CD14-positive monocyte (primary cell): ENCODE data around the gene MESD. TPM values are rescaled to one million over a fixed set of nuclear protein-coding genes. Genes with fewer than 3 reads are reported as not detected.

Experiments used
- DNase-seq, 3 donors: peaks; one replicate each; pipeline ENCODE4 v3.0.0-alpha.2; 2011 to 2022
- H2AFZ ChIP-seq: 2 replicates; pipeline ENCODE4 v1.6.0; 2012; ENCODE audit warnings: mild to moderate bottlenecking, low read depth, low read length, inconsistent platforms; ENCODE audit not compliant: insufficient read depth, poor library complexity, severe bottlenecking
- H3K27ac ChIP-seq, 2 donors: 1 replicate in 1 of 2; 2 replicates in 1 of 2; pipeline ENCODE4 v1.5.1; 2012 to 2013; ENCODE audit warnings: low read length in 2 of 2, control low read depth in 1 of 2, inconsistent platforms in 1 of 2, low read depth in 1 of 2, mild to moderate bottlenecking in 1 of 2
- H3K27me3 ChIP-seq, 2 donors: one replicate each; pipeline versions ENCODE4 v1.6.0 to v1.6.1; 2011 to 2013; ENCODE audit warnings: low read length in 2 of 2; ENCODE audit not compliant: control insufficient read depth in 2 of 2, insufficient read depth in 2 of 2
- H3K36me3 ChIP-seq, 2 donors: replicated peaks in 1 of 2; 1 replicate in 1 of 2; 2 replicates in 1 of 2; pipeline versions ENCODE4 v1.5.1 to v1.6.1; 2012 to 2013; ENCODE audit warnings: low read length in 2 of 2, control low read depth in 1 of 2, inconsistent platforms in 1 of 2, mild to moderate bottlenecking in 1 of 2; ENCODE audit not compliant: insufficient read depth in 2 of 2, control insufficient read depth in 1 of 2
- H3K4me1 ChIP-seq, 2 donors: 1 replicate in 1 of 2; 2 replicates in 1 of 2; pipeline versions ENCODE4 v1.5.1 to v1.6.1; 2012 to 2013; ENCODE audit warnings: low read length in 2 of 2, control low read depth in 1 of 2, inconsistent platforms in 1 of 2, mild to moderate bottlenecking in 1 of 2, moderate library complexity in 1 of 2; ENCODE audit not compliant: insufficient read depth in 2 of 2, control insufficient read depth in 1 of 2
- H3K4me2 ChIP-seq: replicated peaks from 2 replicates; pipeline ENCODE3; 2012; ENCODE audit warnings: low read length, moderate library complexity, mild to moderate bottlenecking; ENCODE audit not compliant: poor library complexity, severe bottlenecking; ENCODE audit errors: extremely low read depth
- H3K4me3 ChIP-seq, 3 experiments: fragments of 200-600 bp in 1 of 3; sonication (generic) in 1 of 3; replicated peaks in 1 of 3; 1 replicate in 2 of 3; 2 replicates in 1 of 3; pipeline ENCODE4 v1.5.1; 2011 to 2013; ENCODE audit warnings: low read length in 3 of 3, mild to moderate bottlenecking in 3 of 3, control low read depth in 2 of 3, low read depth in 2 of 3, inconsistent platforms in 1 of 3, moderate library complexity in 1 of 3
- H3K79me2 ChIP-seq: 2 replicates; pipeline ENCODE4 v1.6.0; 2012; ENCODE audit warnings: mild to moderate bottlenecking, control low read depth, inconsistent platforms, low read length, moderate library complexity; ENCODE audit not compliant: insufficient read depth
- H3K9ac ChIP-seq: 2 replicates; pipeline ENCODE4 v1.6.0; 2017; ENCODE audit warnings: low read length, mild to moderate bottlenecking; ENCODE audit not compliant: insufficient read depth, poor library complexity, severe bottlenecking
- H3K9me3 ChIP-seq, 2 donors: replicated peaks in 1 of 2; 1 replicate in 1 of 2; 2 replicates in 1 of 2; pipeline versions ENCODE4 v1.5.1 to v1.6.1; 2012 to 2013; ENCODE audit warnings: low read length in 2 of 2, control low read depth in 1 of 2; ENCODE audit not compliant: control insufficient read depth in 1 of 2, insufficient read depth in 1 of 2
- H4K20me1 ChIP-seq: 2 replicates; pipeline ENCODE4 v1.6.0; 2012; ENCODE audit warnings: mild to moderate bottlenecking, low read length, control low read depth, moderate library complexity; ENCODE audit not compliant: insufficient read depth
- H3K27ac Mint-ChIP-seq, 7 donors: one replicate each; pipeline ENCODE4 v1.8.0; 2020; ENCODE audit warnings: mild to moderate bottlenecking in 7 of 7, mixed read lengths in 7 of 7, moderate library complexity in 6 of 7, inconsistent platforms in 2 of 7
- H3K27me3 Mint-ChIP-seq, 3 donors: one replicate each; pipeline ENCODE4 v1.8.0; 2021 to 2022; ENCODE audit warnings: low read depth in 3 of 3, mild to moderate bottlenecking in 3 of 3, mixed read lengths in 3 of 3, moderate library complexity in 3 of 3, inconsistent platforms in 1 of 3
- H3K36me3 Mint-ChIP-seq, 2 donors: one replicate each; pipeline ENCODE4 v1.8.0; 2020; ENCODE audit warnings: mixed read lengths in 2 of 2, inconsistent platforms in 1 of 2, mild to moderate bottlenecking in 1 of 2
- H3K4me1 Mint-ChIP-seq: one replicate; pipeline ENCODE4 v1.8.0; 2020; ENCODE audit warnings: mild to moderate bottlenecking, mixed read lengths
- H3K4me3 Mint-ChIP-seq, 2 donors: one replicate each; pipeline ENCODE4 v1.8.0; 2020; ENCODE audit warnings: mild to moderate bottlenecking in 2 of 2, mixed read lengths in 2 of 2, moderate library complexity in 1 of 2
- H3K9me3 Mint-ChIP-seq, 7 donors: one replicate each; pipeline ENCODE4 v1.8.0; 2020 to 2022; ENCODE audit warnings: mixed read lengths in 7 of 7, mild to moderate bottlenecking in 6 of 7, moderate library complexity in 6 of 7, inconsistent platforms in 2 of 7
- WGBS: methylation state at CpG from one replicate; pipeline ENCODE4 v1.1.5; 2013; ENCODE audit warnings: missing lambda C conversion rate; ENCODE audit not compliant: insufficient coverage; 5-methylcytosine and 5-hydroxymethylcytosine counted together
- intact Hi-C, 2 donors: fragments of 100-400 bp; cut with micrococcal nuclease; formaldehyde crosslinking; loops; one replicate each; pipeline versions ENCODE4 v1.15.0 to v1.15.1; 2023
- polyA plus RNA-seq, 3 donors: library from polyadenylated mRNA; depleted of rRNA in 1 of 3; unstranded in 2 of 3; stranded (reverse) in 1 of 3; fragments of 300-500 nt in 2 of 3; fragments of >200 nt in 1 of 3; fragmentation: Illumina TruSeq in 2 of 3; gene quantifications; 1 replicate in 2 of 3; 2 replicates in 1 of 3; pipeline ENCODE4 v1.2.3, GENCODE V29; 2012 to 2021
- TF ChIP-seq, protein P1 (sequence below): fragments of 200-600 bp; IDR thresholded peaks from one replicate; pipeline ENCODE4 v1.8.0; 2022; ENCODE audit warnings: antibody characterized with exemption, mild to moderate bottlenecking

Gene MESD
- polyA plus RNA-seq, 3 donors = 5.6 to 15.7 (median 13.1) TPM

DNA sequence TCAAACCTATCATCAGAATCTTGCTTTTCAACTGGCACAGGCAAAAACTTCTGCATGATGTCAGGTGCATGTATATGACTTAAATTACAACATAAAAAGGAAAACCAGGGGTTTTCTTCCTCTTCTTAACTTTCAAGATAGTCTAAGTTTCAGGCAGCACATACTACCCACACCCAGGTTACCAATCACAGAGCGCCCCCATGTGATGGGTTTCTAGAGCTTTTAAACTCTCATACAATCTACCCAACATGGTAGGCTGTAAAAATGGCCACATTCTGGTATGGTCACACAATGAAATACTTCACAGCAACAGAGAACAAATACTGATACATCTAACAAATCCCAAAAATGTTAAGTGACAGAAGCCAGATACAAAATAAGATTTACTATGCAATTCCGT, 7.4 kb downstream of the MESD start:
- H3K27ac Mint-ChIP-seq = peak overlapping the region; percentile 68 to 98 (median 79)
- H3K4me2 ChIP-seq = no peak overlapping the region
- TF ChIP-seq, protein P1, sequence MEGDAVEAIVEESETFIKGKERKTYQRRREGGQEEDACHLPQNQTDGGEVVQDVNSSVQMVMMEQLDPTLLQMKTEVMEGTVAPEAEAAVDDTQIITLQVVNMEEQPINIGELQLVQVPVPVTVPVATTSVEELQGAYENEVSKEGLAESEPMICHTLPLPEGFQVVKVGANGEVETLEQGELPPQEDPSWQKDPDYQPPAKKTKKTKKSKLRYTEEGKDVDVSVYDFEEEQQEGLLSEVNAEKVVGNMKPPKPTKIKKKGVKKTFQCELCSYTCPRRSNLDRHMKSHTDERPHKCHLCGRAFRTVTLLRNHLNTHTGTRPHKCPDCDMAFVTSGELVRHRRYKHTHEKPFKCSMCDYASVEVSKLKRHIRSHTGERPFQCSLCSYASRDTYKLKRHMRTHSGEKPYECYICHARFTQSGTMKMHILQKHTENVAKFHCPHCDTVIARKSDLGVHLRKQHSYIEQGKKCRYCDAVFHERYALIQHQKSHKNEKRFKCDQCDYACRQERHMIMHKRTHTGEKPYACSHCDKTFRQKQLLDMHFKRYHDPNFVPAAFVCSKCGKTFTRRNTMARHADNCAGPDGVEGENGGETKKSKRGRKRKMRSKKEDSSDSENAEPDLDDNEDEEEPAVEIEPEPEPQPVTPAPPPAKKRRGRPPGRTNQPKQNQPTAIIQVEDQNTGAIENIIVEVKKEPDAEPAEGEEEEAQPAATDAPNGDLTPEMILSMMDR = no peak
- peaks cover 0 to 3% (median 0%) of the 10 kb centered on the region in 3 donors for H3K27me3 Mint-ChIP-seq
- no peak overlapping the region for H3K9ac ChIP-seq
- peaks cover 51% of the 10 kb centered on the region in 2 donors for H3K36me3 Mint-ChIP-seq
- DNase-seq = peak in 2 of 3 donors; percentile 23 to 34
- peaks cover 25 to 37% of the 10 kb centered on the region in 2 donors for H3K36me3 ChIP-seq
- H3K9me3 ChIP-seq = no peaks in the 10 kb centered on the region
- no peak overlapping the region for H2AFZ ChIP-seq
- no peaks in the 10 kb centered on the region for H3K27me3 ChIP-seq
- peaks cover 12% of the 10 kb centered on the region for H4K20me1 ChIP-seq
- peaks cover 24 to 27% of the 10 kb centered on the region in 2 donors for H3K4me1 ChIP-seq
- H3K27ac ChIP-seq = peak overlapping the region in 1 of 2 donors; percentile 55
- H3K4me3 Mint-ChIP-seq = no peak overlapping the region
- no peak overlapping the region for H3K4me3 ChIP-seq
- intact Hi-C loops = loop anchor here in 1 of 2 donors (10.0 kb wide), 1 partner anchor 53 kb away; no protein-coding TSS in a partner anchor
- H3K79me2 ChIP-seq = peaks cover 55% of the 10 kb centered on the region
- WGBS = no CpG with 5 or more reads among the region's 2 CpGs
- no peaks in the 10 kb centered on the region for H3K9me3 Mint-ChIP-seq
- peaks cover 44% of the 10 kb centered on the region for H3K4me1 Mint-ChIP-seq

DNA sequence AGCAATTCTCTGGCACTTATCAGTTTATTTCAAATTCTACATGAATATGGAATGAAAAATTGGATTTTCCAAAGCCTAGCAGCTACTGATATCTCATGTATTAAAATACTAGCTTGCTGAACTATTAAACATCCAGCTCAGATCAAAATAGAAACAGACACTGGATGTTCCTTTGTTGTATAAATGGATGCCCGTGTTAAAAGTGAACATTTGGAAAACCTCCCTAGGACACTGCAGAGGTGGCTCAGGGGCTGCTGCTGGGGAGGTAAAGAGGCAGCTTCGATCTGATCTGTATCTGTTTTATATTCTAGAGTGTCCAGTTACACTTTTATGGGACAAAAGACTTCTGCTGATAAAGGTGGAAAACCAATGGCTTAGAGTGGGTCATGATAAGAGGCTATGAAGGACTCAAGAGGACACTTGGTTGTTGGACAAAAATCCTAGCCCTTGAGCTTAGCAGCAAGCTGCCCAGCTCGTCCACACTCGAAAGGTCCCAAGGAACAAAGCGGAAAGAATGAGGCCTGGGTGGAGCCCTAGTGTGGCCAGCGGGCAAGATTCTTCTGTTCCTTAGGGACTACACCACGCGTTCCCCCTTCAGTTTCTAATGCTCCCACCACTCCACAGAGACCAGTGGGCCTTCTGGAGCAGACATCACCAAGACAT, 9.9 kb downstream of the MESD start:
- Mint-ChIP-seq H3K27ac (peak overlapping the region in 4 of 7 donors; percentile 61 to 91 (median 71)), H3K36me3 (peaks cover 56 to 58% of the 10 kb centered on the region in 2 donors)

More for the DNA sequence above, 9.9 kb downstream of the MESD start:
- no peaks in the 10 kb centered on the region for H3K27me3 ChIP-seq
- no peak overlapping the region for H2AFZ ChIP-seq
- no peaks in the 10 kb centered on the region for H3K27me3 Mint-ChIP-seq
- TF ChIP-seq, protein P1 = no peak
- no peaks in the 10 kb centered on the region for H3K9me3 ChIP-seq
- peaks cover 24% of the 10 kb centered on the region for H3K4me1 Mint-ChIP-seq
- H4K20me1 ChIP-seq = peaks cover 13% of the 10 kb centered on the region
- no peak for DNase-seq
- peaks cover 6% of the 10 kb centered on the region in 2 donors for H3K4me1 ChIP-seq
- WGBS = 100% methylated on average over 2 of the region's 8 CpGs
- H3K79me2 ChIP-seq = peaks cover 47% of the 10 kb centered on the region
- H3K4me3 Mint-ChIP-seq = no peak overlapping the region
- no peak overlapping the region for H3K9ac ChIP-seq
- H3K4me2 ChIP-seq = no peak overlapping the region
- H3K9me3 Mint-ChIP-seq = peaks cover 0 to 2% (median 0%) of the 10 kb centered on the region in 7 donors
- H3K36me3 ChIP-seq = peaks cover 35 to 57% of the 10 kb centered on the region in 2 donors
- H3K4me3 ChIP-seq = no peak overlapping the region
- intact Hi-C loops = loop anchor here (5.0 to 10.0 kb wide), 3 partner anchors 55 to 288 kb away; no protein-coding TSS in a partner anchor
- H3K27ac ChIP-seq = peak overlapping the region in 1 of 2 donors; percentile 45
